ENCODE results near the gene MYLIP.

MYLIP gene

GRCh38 chr6:16126861-16127260, 2.0 kb upstream of the MYLIP start:
- Histone ChIP-seq H3K9ac (ENCODE audit: low read length in 5 of 5) (no peak overlapping the region), H3K4me1 (ENCODE audit: control insufficient read depth in 5 of 5, insufficient read depth in 5 of 5, low read length in 5 of 5) (peaks cover 0 to 26% (median 20%) of the 10 kb centered on the region in 5 donors), H3K4me3 (ENCODE audit: low read depth in 1 of 5, low read length in 5 of 5) (no peak overlapping the region), H3K27me3 (ENCODE audit: control insufficient read depth in 5 of 5, insufficient read depth in 4 of 5, low read length in 5 of 5) (no peaks in the 10 kb centered on the region), H3K9me3 (ENCODE audit: control insufficient read depth in 5 of 5, low read length in 5 of 5) (no peaks in the 10 kb centered on the region), H3K36me3 (ENCODE audit: control insufficient read depth in 5 of 5, insufficient read depth in 5 of 5, low read length in 5 of 5) (no peaks in the 10 kb centered on the region), H3K27ac (ENCODE audit: low read depth, low read length) (no peak overlapping the region)

GRCh38 chr6:16127471-16127870, 1.4 kb upstream of the MYLIP start:
- H3K27me3 ChIP-seq (ENCODE audit: control insufficient read depth in 5 of 5, insufficient read depth in 4 of 5, low read length in 5 of 5): no peaks in the 10 kb centered on the region
- peaks cover 0 to 32% (median 27%) of the 10 kb centered on the region in 5 donors for H3K4me1 ChIP-seq (ENCODE audit: control insufficient read depth in 5 of 5, insufficient read depth in 5 of 5, low read length in 5 of 5)
- no peak overlapping the region for H3K9ac ChIP-seq (ENCODE audit: low read length in 5 of 5)
- no peak overlapping the region for H3K4me3 ChIP-seq (ENCODE audit: low read depth in 1 of 5, low read length in 5 of 5)
- H3K27ac ChIP-seq (ENCODE audit: low read depth, low read length): no peak overlapping the region
- no peaks in the 10 kb centered on the region for H3K36me3 ChIP-seq (ENCODE audit: control insufficient read depth in 5 of 5, insufficient read depth in 5 of 5, low read length in 5 of 5)
- H3K9me3 ChIP-seq (ENCODE audit: control insufficient read depth in 5 of 5, low read length in 5 of 5): no peaks in the 10 kb centered on the region

GRCh38 chr6:16129623-16130401, 926 bp downstream of the MYLIP start:
- Histone ChIP-seq H3K4me3 (ENCODE audit: low read depth in 1 of 5, low read length in 5 of 5) (peak overlapping the region; percentile 96 to 99 (median 98)), H3K9ac (ENCODE audit: low read length in 5 of 5) (peak overlapping the region; percentile 70 to 97 (median 95)), H3K4me1 (ENCODE audit: control insufficient read depth in 5 of 5, insufficient read depth in 5 of 5, low read length in 5 of 5) (peaks cover 5 to 53% (median 50%) of the 10 kb centered on the region in 5 donors), H3K9me3 (ENCODE audit: control insufficient read depth in 5 of 5, low read length in 5 of 5) (no peaks in the 10 kb centered on the region), H3K27ac (ENCODE audit: low read depth, low read length) (peak overlapping the region; percentile 91), H3K27me3 (ENCODE audit: control insufficient read depth in 5 of 5, insufficient read depth in 4 of 5, low read length in 5 of 5) (no peaks in the 10 kb centered on the region), H3K36me3 (ENCODE audit: control insufficient read depth in 5 of 5, insufficient read depth in 5 of 5, low read length in 5 of 5) (peaks cover 0 to 9% (median 4%) of the 10 kb centered on the region in 5 donors)

GRCh38 chr6:16130437-16130891, 1.6 kb downstream of the MYLIP start:
- H3K36me3 ChIP-seq (ENCODE audit: control insufficient read depth in 5 of 5, insufficient read depth in 5 of 5, low read length in 5 of 5): peaks cover 0 to 9% (median 4%) of the 10 kb centered on the region in 5 donors
- H3K4me1 ChIP-seq (ENCODE audit: control insufficient read depth in 5 of 5, insufficient read depth in 5 of 5, low read length in 5 of 5): peaks cover 5 to 60% (median 56%) of the 10 kb centered on the region in 5 donors
- H3K27ac ChIP-seq (ENCODE audit: low read depth, low read length): peak overlapping the region; percentile 91
- no peaks in the 10 kb centered on the region for H3K9me3 ChIP-seq (ENCODE audit: control insufficient read depth in 5 of 5, low read length in 5 of 5)
- H3K27me3 ChIP-seq (ENCODE audit: control insufficient read depth in 5 of 5, insufficient read depth in 4 of 5, low read length in 5 of 5): no peaks in the 10 kb centered on the region
- peak overlapping the region; percentile 96 to 99 (median 98) for H3K4me3 ChIP-seq (ENCODE audit: low read depth in 1 of 5, low read length in 5 of 5)
- peak overlapping the region; percentile 70 to 97 (median 95) for H3K9ac ChIP-seq (ENCODE audit: low read length in 5 of 5)

- Histone ChIP-seq H3K9me3 (ENCODE audit: control insufficient read depth in 5 of 5, low read length in 5 of 5) (no peaks in the 10 kb centered on the region), H3K4me1 (ENCODE audit: control insufficient read depth in 5 of 5, insufficient read depth in 5 of 5, low read length in 5 of 5) (peaks cover 5 to 61% (median 59%) of the 10 kb centered on the region in 5 donors), H3K27ac (ENCODE audit: low read depth, low read length) (peak overlapping the region; percentile 91), H3K9ac (ENCODE audit: low read length in 5 of 5) (peak overlapping the region in 4 of 5 donors; percentile 35 to 97 (median 94)), H3K27me3 (ENCODE audit: control insufficient read depth in 5 of 5, insufficient read depth in 4 of 5, low read length in 5 of 5) (no peaks in the 10 kb centered on the region), H3K36me3 (ENCODE audit: control insufficient read depth in 5 of 5, insufficient read depth in 5 of 5, low read length in 5 of 5) (peaks cover 0 to 9% (median 4%) of the 10 kb centered on the region in 5 donors), H3K4me3 (ENCODE audit: low read depth in 1 of 5, low read length in 5 of 5) (peak overlapping the region; percentile 96 to 99 (median 98))
These were observed 2.1 kb downstream of the MYLIP start for GRCh38 chr6:16130932-16131387.

- Histone ChIP-seq H3K9me3 (ENCODE audit: control insufficient read depth in 5 of 5, low read length in 5 of 5) (no peaks in the 10 kb centered on the region), H3K9ac (ENCODE audit: low read length in 5 of 5) (peak overlapping the region in 3 of 5 donors; percentile 14 to 56 (median 46)), H3K27me3 (ENCODE audit: control insufficient read depth in 5 of 5, insufficient read depth in 4 of 5, low read length in 5 of 5) (no peaks in the 10 kb centered on the region), H3K36me3 (ENCODE audit: control insufficient read depth in 5 of 5, insufficient read depth in 5 of 5, low read length in 5 of 5) (peaks cover 0 to 9% (median 4%) of the 10 kb centered on the region in 5 donors), H3K4me3 (ENCODE audit: low read depth in 1 of 5, low read length in 5 of 5) (peak overlapping the region in 3 of 5 donors; percentile 5 to 99 (median 55)), H3K27ac (ENCODE audit: low read depth, low read length) (peak overlapping the region; percentile 64), H3K4me1 (ENCODE audit: control insufficient read depth in 5 of 5, insufficient read depth in 5 of 5, low read length in 5 of 5) (peaks cover 12 to 78% (median 78%) of the 10 kb centered on the region in 5 donors)
These were observed 4.0 kb downstream of the MYLIP start for GRCh38 chr6:16132909-16133308.

GRCh38 chr6:16134430-16134829, 5.5 kb downstream of the MYLIP start:
- H3K4me1 ChIP-seq (ENCODE audit: control insufficient read depth in 5 of 5, insufficient read depth in 5 of 5, low read length in 5 of 5): peaks cover 20 to 93% (median 92%) of the 10 kb centered on the region in 5 donors
- H3K9me3 ChIP-seq (ENCODE audit: control insufficient read depth in 5 of 5, low read length in 5 of 5): no peaks in the 10 kb centered on the region
- no peak overlapping the region for H3K4me3 ChIP-seq (ENCODE audit: low read depth in 1 of 5, low read length in 5 of 5)
- H3K36me3 ChIP-seq (ENCODE audit: control insufficient read depth in 5 of 5, insufficient read depth in 5 of 5, low read length in 5 of 5): peaks cover 0 to 9% (median 4%) of the 10 kb centered on the region in 5 donors
- peak overlapping the region in 2 of 5 donors; percentile 24 to 25 for H3K9ac ChIP-seq (ENCODE audit: low read length in 5 of 5)
- H3K27me3 ChIP-seq (ENCODE audit: control insufficient read depth in 5 of 5, insufficient read depth in 4 of 5, low read length in 5 of 5): no peaks in the 10 kb centered on the region
- H3K27ac ChIP-seq (ENCODE audit: low read depth, low read length): peak overlapping the region; percentile 64

- no peaks in the 10 kb centered on the region for H3K27me3 ChIP-seq (ENCODE audit: control insufficient read depth in 5 of 5, insufficient read depth in 4 of 5, low read length in 5 of 5)
- no peaks in the 10 kb centered on the region for H3K9me3 ChIP-seq (ENCODE audit: control insufficient read depth in 5 of 5, low read length in 5 of 5)
- H3K4me3 ChIP-seq (ENCODE audit: low read depth in 1 of 5, low read length in 5 of 5): peak overlapping the region in 1 of 5 donors; percentile 9
- H3K36me3 ChIP-seq (ENCODE audit: control insufficient read depth in 5 of 5, insufficient read depth in 5 of 5, low read length in 5 of 5): peaks cover 0 to 9% (median 4%) of the 10 kb centered on the region in 5 donors
- peaks cover 20 to 97% (median 91%) of the 10 kb centered on the region in 5 donors for H3K4me1 ChIP-seq (ENCODE audit: control insufficient read depth in 5 of 5, insufficient read depth in 5 of 5, low read length in 5 of 5)
- peak overlapping the region in 2 of 5 donors; percentile 17 to 24 for H3K9ac ChIP-seq (ENCODE audit: low read length in 5 of 5)
- peak overlapping the region; percentile 64 for H3K27ac ChIP-seq (ENCODE audit: low read depth, low read length)
These were observed 6.2 kb downstream of the MYLIP start for GRCh38 chr6:16135066-16135465.

GRCh38 chr6:16136091-16136490, 7.2 kb downstream of the MYLIP start:
- no peaks in the 10 kb centered on the region for H3K9me3 ChIP-seq (ENCODE audit: control insufficient read depth in 5 of 5, low read length in 5 of 5)
- H3K36me3 ChIP-seq (ENCODE audit: control insufficient read depth in 5 of 5, insufficient read depth in 5 of 5, low read length in 5 of 5): peaks cover 0 to 9% (median 4%) of the 10 kb centered on the region in 5 donors
- peak overlapping the region; percentile 68 for H3K27ac ChIP-seq (ENCODE audit: low read depth, low read length)
- H3K4me3 ChIP-seq (ENCODE audit: low read depth in 1 of 5, low read length in 5 of 5): peak overlapping the region in 1 of 5 donors; percentile 14
- H3K4me1 ChIP-seq (ENCODE audit: control insufficient read depth in 5 of 5, insufficient read depth in 5 of 5, low read length in 5 of 5): peaks cover 21 to 90% (median 87%) of the 10 kb centered on the region in 5 donors
- H3K9ac ChIP-seq (ENCODE audit: low read length in 5 of 5): no peak overlapping the region
- no peaks in the 10 kb centered on the region for H3K27me3 ChIP-seq (ENCODE audit: control insufficient read depth in 5 of 5, insufficient read depth in 4 of 5, low read length in 5 of 5)

All from subcutaneous abdominal adipose tissue (tissue), 5 donors.